Astrocyte of the hippocampus (primary cell): ENCODE results near the gene ANKS3.
A peak's percentile ranks its signal among the peaks of the same experiment; 100 is the strongest.

Experiments
- DNase-seq: peaks from one replicate; pipeline ENCODE4 v3.0.0; 2011; ENCODE audit warnings: low read depth, low spot score

Gene ANKS3

DNA sequence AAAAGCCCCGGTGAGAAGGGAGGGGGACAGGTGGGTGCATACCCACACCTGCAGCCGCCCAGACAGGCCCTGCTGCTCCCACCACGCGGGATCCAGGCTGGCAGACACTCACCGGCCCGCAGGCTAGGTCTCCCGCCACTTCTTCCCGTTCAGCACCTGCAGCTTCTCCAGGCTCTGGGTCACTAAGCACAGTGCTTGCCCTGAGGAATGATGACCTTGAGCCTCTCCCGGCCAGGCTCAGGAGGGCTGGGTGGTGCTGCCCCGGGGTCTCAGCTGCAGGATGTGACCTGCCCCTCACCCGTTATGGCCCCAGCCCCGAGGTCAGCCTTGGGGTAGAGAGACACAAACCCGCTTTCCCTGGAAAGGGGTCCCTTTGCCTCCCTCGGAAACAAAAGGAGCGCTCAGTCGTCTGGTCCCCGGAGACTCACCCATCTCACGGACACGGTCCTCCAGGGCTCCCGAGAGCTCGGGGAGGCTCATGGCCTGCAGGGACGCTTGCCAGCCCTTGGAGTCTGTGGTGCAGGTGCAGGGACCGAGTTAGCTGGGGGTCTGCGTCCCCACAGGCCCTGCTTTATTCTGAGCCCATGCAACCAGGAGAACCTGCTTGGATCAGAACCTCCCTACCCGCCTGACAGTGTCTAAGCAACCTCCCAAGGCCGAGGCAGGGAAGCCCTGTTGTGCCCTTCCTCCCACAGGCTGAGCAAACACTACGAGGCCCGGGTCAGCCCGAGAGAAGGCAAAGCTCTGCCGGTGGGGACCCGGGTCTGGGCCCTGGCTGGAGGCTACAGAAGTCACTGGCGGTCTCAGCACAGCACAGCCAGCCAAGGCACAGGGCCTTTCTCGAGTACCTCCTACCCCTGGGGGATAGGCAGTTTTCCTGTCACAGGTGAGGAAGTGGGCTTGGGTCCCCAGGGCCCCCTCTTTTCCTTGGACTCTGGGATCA is 36.9 kb downstream of the ANKS3 start:
- no peak for DNase-seq

DNA sequence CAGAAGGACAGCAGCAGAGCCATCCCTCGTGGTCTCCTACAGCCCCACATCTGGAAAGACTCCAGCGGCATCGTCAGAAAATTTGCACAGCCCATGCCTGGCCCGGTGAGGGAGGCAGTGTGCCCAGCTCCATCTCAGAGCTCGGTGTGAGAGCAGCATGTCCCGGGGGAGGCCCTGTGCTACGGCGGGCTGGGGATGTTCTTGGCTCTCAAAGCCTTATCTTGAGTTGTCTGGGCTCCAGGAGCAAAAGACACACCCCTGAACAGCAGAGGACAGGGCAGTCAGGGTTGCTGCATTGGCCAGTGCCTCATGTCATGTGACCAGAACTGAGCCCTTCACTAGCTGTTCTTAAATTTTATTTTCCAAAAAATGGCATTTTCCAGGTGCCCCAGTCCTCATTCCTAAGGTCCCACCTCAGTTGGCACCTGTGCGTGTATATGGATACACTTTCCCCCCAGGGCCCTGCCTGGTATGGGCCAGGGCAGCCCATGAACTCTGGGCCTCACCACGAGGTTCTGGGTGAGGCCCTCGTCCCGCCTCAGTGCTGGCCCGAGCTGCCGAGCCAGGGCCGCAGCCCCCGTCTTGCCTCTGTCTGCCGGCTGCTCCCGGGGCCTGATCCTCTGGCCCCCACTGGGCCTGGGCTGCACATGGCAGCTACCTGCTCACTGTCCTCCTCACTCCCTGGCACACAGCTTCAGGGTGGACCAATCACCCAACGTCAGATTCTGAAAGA is 37.7 kb downstream of the ANKS3 start:
- DNase-seq = no peak

DNA sequence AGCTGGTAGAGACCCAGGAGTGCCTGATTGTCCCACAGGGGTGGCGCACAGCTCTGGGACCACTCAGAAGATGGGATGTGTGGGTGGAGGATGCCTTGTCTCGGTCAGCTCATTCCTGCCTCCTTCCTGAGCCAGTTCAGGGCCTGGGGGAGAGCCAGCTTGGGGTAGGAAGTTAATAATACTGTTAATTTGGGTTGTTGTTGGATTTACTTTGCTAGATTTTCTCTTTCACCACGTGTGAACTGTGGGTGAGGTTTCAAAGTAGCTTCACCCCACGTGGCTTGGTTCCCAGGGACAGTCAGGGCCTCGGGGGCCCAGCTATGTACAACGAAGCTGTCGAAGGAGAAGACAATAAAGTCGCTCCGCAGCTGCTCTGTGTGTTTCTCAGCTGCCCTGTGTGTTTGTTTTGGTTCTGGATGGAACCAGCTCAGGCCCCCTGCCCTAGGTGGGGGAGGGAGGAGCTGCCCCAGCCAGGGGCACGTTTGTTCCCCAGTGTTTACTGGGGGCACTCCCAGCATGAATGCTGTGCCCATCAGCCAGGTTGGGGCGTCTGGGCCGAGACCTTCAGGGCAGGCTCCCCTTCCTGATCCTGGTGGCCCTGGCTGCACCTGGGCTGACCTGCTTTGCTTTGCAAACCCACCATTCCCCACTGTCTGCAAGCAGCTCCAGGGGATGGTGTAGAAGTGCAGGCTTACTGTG is 38.4 kb downstream of the ANKS3 start:
- no peak for DNase-seq

DNA sequence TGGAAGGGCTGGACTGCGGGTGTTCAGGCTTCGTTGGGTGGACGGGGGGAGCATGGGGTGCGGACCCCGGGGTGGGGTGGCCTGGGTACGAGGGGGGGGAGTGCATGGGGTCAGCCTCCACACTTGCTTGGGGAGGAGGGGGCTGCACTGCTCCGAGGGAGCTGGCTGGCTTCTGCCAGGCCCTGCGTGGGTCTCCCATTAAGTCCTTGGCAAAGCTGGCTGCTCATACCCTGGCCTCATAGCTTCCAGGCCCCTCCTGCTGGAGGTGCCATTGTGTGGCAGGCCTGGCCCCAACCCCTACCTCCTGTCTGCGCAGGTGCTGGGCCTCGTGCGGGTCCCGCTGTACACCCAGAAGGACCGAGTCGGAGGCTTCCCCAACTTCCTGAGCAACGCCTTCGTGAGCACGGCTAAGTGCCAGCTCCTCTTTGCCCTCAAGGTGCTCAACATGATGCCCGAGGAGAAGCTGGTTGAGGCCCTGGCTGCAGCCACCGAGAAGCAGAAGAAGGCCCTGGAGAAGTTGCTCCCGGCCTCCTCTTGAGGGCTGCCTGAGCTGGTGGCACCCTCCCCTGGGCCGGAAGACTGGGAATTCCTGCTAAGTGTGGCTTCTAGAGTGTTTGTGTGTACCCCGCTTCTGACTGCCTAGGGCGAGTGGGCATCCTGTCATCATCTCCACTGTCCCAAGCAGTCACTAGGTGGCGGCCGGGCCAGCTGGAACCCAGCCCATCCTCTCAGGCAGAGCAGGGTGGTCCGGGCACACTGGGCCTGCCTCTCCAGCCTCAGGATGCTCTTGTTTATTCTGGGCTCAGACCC is 39.2 kb downstream of the ANKS3 start:
- peak; percentile 27 for DNase-seq

DNA sequence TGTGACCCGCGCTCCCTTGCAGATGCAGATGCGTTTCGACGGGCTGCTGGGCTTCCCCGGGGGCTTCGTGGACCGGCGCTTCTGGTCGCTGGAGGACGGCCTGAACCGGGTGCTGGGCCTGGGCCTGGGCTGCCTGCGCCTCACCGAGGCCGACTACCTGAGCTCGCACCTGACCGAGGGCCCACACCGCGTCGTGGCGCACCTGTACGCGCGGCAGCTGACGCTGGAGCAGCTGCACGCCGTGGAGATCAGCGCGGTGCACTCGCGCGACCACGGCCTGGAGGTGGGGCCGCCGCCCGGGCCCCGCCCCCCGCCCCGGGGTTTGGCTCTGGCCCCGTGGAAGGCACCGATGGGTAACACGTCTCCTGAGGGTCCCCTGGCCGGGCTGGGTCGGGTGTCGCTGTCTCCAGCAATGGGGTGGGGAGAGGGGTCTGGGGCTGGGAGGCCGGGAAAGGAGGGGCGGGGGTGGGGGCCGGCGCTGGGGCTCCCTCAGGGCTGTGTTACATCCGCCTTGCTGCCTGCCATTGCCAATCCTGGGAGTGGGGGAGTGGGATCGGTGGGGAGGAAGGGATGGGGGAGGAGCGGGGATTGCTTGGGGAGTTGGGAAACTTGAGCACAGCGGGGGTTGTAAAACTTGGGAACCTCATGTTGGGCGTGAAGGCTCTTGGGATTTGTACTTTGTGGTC is 40.0 kb downstream of the ANKS3 start:
- peak; percentile 65 for DNase-seq

DNA sequence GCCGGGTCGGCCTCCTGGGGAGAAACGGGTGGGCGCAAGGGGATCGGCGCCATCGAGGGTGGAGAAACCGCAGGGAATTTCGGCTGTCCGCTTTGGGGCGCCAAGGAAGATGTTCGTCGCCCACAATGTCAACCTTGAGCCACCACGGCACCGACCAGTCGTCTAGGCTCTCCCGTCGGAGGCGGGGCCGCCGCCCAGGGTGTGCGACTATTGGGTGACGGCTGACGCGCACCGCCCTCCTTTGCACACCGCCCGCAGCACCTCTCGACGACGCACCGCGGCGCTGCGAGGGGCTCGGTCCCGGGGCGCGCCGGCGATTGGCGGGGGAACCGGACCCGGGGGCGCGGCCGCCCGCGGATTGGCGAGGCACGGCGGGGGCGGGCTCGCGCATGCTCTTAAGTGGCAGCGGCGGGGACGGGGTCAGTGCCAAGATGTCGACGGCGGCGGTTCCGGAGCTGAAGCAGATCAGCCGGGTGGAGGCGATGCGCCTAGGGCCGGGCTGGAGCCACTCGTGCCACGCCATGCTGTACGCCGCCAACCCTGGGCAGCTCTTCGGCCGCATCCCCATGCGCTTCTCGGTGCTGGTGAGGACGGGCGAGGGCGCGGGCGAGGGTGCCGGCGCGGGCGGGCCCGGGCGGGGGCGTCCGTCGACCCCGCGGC is 40.6 kb downstream of the ANKS3 start, which contains the start of gene NUDT16L1:
Gene NUDT16L1 (plus strand): TSS at position 267 of the 660 bp plus-strand sequence. CDS start 165 bp downstream, at position 432.
- peak; percentile 99 for DNase-seq

DNA sequence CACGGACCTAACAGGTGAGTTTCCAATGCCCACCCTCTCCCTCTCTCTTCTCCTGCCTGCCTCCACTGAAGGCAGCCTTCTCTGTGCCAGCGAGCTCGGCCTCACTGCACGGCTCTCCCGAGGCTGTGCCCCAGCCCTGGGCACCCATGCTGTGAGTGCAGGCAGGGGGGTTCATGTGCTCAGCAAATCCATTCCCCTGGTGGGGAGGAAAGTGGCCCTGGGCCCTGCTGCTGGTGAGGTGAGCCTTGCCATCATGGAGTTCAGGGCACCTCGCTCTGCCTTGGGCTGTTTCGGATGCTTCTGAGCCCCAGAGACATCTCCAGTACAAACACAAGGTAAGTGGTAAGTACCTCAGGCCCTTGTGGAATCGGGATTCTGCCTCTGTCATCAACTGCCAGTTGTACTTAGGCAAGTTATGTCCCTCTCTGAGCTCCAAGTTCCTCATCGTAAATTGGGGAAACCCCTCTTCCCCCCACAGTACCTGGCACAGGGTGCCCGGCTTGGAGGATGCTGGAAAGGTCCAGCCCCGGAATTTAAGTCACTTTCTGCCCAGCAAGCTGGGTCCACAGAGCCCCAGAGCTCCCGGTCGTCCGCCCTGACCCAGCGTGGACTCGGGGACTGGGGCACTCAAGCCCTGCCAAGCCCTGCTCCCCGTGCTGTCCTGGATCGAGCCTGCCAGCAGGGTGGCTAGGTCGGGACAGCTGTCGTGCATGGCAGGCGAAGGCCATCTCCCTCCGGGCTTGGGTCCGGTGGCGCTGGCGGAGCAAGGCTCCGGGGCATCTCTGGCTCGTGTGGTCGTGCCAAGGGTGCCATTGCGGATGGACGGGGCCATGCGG is 41.4 kb downstream of the ANKS3 start:
- DNase-seq = no peak

DNA sequence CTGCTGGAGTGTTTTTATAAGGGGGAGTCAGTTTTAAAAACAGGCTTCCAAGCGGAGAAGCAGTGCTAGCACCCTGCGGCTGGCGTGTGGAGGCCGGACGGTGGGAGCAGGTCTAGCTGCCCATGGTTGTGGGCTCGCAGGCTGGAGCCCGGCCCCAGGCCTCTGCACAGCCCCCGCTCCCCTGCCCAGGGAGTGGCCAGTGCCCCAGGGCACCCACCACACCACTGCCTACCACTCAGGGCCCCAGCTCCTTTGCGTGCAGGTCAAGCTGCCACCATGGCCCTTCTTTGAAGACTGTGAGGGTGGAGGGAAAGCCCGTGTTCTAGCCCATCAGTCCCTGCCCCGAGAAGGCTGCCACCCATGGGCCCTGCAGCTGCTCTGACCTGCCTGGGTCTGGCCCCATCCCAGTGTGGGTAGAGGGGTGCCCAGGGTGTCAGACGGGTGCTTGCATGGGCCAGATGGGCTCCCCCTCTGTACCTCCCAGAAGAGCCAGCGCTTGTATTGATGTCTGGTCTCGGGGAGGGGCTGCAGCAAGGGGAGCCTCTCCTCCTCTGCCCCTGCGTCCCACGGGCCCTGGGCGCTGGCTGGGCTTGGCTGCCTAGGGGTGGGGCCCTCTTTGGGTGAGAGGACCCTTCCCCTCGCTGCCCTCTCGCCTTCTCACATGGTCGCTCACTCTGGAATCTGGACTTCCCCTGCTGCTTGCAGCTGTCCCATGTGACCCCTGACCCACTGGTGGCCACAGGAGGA is 42.2 kb downstream of the ANKS3 start:
- DNase-seq = no peak

DNA sequence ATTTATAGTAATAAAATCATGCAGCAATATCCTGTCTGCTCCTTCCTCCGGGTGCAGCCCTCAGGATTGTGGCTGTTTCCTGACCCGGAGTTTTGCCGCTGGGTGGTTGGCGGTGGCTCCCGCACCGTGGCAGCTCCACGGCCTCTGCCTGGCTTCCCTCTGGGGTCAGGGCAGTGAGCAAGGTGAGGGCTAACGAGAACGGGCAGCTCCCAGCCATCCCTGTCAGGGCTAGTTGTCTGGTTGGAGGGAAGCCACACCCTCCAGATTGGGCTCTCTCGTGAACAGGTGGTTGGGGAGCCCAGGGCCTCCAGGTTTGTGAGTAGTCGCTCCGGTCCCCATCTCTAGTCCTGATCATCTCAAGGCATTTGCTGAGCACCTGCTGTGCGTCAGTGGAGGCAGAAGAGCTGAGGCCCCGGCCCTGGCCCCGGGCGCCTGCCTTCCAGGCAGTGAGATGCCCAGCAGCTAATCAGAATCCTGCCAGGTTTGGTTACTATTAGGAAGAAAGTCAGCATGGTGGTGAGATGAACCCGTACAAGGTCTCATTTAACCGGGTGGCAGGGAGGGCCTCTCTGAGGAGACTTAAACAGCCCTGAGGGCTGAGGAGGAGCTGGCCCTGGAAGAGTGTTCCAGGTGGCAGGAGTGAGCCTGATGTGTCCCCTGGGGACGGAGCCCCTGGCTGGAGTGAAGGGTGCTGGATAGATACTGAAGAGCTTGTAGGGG is 43.0 kb downstream of the ANKS3 start:
- no peak for DNase-seq

DNA sequence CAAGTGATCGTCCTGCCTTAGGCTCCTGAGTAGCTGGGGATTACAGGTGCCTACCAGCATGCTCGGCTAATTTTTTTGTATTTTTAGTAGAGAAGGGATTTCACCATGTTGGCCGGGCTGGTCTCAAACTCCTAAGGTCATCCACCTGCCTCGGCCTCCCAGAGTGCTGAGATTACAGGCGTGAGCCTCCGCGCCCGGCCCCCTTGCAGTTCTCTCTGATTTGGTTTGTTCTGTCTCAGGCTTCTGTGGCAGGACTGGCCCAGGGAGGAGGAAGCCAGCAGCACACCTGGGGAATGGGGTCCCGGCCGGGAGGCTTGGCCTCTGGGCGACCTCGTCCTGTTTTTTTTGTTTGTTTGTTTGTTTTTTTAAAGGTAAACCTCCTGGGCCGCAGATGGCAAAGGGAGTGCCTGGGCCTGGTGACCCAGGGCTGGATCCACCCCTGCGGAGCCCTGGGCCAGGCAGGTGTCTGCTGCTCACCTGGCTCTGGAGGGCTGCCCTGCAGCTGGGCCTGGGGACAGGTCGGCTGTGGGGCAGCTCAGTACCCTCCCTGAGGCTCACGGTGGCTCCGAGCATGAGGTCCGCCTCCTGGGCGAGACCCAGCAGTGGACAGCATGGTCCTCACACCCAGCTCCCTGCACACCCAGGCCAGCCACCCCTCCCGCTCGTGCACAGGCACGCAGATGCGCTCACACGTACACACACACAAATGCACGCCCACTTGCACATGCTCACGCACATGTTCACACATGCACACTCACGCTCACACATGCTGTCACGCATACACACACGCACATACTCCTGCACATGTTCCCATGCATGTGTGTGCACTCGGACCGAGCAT is 44.0 kb downstream of the ANKS3 start:
- DNase-seq = no peak

DNA sequence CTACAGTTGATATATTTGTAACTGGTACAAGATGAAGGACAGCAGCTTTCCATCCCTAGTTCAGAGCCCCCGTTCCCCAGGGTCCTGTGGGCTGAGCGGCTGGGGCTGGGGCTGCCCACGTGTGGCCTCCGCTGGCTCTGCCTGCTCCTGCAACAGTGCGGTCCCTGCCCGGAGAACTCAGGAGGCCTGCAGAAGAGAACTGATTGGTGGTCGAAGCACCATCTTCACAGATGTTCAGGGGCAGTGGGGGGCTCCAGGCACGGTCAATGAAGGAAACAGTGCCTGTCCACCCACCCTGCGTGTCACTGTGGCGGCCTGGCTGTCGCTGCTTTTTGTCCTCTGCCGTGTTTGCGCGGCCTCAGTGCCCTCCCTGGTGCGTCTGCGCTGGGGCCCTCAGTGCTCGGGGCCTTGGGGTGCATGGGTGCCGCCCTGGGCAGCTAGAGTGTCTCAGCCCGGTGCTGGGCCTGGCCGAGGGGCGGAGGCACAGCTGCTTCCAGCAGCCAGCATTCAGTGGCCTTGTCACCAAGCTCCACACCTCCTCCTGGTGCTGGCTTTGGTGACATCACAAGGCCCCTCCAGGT is 44.9 kb downstream of the ANKS3 start:
- DNase-seq = no peak

DNA sequence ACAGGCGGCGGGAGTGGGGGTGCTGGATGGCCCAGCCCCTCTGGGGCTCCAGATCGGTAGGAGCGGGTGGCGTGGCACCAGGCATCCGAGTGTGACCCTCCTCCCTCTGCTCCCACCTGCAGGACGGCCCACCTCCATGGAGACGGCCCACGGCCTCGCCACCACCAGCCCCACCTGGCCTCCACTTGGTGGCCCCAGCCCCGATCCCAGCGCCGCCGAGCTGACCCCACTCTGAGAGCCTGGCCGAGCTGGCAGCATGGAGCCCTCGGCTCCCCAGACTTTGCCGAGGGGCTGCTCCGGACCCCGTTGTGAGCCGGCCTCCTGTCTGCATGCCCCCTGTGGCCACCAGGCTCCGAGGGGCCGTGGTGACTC is 45.4 kb downstream of the ANKS3 start:
- no peak for DNase-seq

DNA sequence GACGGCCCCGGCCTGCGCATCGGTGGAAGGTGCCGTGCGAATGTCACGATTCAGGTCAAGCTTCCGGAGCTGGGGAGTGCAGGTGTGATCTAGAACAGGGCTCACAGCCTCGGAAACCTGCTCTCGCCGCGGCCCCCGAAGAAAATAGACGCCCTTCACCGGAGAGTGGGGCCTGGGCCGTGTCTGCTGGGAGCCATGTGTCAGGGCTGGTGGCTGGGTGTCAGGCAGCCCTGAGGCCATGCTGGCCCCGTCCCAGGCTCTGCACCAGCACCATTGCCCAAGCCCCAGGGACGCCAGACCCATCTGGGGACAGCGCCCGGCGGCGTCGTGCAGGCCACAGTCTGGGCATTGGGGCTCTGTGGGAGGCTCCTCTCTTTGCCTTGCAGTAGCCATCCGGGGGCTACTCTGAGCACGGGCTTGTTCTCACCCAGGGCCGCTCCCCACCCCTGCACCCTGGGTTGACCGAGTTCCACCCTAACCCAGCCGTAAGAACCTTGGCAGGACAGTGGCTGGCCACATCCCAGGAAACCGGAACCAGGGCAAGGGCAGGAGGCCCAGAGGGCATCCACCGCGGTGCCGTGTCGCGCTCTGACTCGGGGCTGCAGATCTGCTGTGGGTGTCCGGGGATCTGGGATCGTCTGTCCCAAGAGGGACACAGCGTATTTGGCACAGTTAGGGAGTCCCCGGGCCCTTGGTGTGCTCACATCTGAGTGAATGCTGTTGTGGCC is 46.0 kb downstream of the ANKS3 start:
- no peak for DNase-seq

DNA sequence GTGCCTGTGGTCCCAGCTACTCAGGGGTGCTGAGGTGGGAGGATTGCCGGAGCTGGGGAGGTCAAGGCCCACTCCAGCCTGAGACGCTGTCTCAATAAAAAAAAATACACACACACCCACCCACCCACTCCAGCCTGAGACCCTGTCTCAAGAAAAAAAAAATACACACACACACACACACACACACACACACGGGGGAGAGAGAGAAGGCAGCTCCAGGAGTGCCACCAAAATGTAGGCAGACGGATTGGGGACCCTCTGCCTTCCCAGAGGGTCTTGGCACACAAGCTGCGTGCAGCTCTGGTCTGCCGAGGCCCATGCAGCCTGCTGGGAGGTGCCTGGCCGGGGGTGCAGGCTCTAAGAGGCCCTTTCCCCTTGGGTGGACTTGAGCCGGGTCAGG is 46.7 kb downstream of the ANKS3 start:
- no peak for DNase-seq

DNA sequence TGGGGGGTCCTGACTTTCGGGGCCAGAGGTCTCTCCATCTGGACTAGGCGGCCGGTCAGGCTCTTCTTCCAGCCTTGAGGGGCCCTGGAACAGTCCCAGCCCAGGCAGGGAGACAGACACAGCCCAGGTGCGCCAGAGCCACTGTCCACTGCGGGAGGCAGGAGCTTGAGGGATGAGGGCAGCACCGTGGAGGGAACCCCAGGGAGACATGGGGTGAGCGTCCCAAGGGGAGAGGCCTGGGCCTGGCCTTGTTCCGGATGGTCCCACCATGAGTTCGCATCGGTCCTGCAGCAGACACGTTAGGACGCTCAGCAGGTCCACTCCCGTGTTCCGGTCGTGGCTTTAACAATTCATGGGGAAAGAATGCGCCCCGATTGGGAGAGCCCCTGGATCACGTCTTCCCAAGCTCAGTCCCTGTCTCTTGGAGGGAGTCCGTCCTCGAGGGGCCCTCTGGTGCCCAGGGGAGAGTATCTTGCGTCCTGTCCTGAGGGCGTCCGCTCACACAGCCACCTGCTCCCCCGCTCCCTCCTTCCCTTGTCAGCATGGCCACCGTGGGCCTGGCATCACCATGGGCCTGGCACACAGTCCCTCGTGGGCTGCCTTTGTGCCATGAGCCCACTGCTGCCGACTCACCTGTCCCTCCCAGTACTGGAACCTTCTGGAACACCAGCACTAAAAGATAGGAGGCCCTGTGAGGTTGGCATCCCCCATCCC is 47.4 kb downstream of the ANKS3 start:
- no peak for DNase-seq
